Choroid plexus epithelial cell (primary cell): Measurements from ENCODE around the gene NFAT5.

Experiments
- DNase-seq: peaks from one replicate; pipeline ENCODE4 v3.0.0-alpha.2; 2010; ENCODE audit warnings: low read depth
- H3K4me3 ChIP-seq: 2 replicates; pipeline ENCODE4 v1.5.1; 2011; ENCODE audit warnings: low read depth, mild to moderate bottlenecking, control low read depth, low read length, moderate library complexity
- TF ChIP-seq, protein P1 (sequence below): conservative IDR thresholded peaks from 2 replicates; pipeline ENCODE4 v1.5.1; 2011; ENCODE audit warnings: low read depth, mild to moderate bottlenecking, control low read depth, inconsistent platforms, low read length, moderate library complexity

The NFAT5 gene

DNA sequence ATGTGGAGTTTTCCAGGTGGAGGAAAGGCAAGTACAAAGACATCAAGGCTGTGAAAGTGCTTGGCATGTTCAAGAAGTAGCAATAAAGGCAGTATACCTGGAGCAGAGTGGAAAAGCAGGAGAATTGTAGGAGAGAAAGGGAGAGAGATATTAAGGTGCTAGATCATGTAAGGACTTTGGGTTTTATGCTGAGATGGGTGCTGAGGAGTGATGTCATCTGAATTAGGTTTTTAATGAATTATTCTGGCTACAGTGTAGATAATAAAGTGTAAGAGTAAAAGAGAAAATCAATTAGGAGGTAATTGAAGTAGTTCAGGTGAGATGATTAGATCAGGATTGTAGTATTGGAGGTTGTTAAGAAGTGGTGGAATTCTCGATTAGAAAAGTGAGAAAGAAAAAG lies 34.0 kb downstream of the NFAT5 start:
- no peak overlapping the region for H3K4me3 ChIP-seq
- TF ChIP-seq, protein P1, sequence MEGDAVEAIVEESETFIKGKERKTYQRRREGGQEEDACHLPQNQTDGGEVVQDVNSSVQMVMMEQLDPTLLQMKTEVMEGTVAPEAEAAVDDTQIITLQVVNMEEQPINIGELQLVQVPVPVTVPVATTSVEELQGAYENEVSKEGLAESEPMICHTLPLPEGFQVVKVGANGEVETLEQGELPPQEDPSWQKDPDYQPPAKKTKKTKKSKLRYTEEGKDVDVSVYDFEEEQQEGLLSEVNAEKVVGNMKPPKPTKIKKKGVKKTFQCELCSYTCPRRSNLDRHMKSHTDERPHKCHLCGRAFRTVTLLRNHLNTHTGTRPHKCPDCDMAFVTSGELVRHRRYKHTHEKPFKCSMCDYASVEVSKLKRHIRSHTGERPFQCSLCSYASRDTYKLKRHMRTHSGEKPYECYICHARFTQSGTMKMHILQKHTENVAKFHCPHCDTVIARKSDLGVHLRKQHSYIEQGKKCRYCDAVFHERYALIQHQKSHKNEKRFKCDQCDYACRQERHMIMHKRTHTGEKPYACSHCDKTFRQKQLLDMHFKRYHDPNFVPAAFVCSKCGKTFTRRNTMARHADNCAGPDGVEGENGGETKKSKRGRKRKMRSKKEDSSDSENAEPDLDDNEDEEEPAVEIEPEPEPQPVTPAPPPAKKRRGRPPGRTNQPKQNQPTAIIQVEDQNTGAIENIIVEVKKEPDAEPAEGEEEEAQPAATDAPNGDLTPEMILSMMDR, result no peak
- DNase-seq, result no peak

DNA sequence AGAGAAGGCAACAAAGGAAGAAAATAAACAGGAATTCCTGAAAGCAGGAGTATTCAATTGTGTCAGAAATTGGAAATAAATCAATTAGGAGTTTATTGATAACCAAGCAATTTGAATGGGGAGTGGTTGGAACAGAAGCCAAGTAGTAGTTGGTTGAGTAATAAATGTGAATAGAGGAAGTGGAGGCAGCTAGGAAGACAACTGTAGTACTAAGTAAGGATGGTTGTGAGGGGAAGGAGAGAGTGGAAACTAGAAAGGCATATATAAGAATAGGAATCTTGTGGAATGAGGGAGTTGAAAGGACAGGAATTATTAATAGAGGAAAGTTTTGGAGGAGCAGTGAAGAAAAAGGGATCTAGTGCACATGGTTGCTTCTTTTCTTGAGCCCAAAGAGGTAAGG lies 34.4 kb downstream of the NFAT5 start:
- no peak for DNase-seq
- H3K4me3 ChIP-seq, result no peak overlapping the region
- TF ChIP-seq, protein P1, result no peak

DNA sequence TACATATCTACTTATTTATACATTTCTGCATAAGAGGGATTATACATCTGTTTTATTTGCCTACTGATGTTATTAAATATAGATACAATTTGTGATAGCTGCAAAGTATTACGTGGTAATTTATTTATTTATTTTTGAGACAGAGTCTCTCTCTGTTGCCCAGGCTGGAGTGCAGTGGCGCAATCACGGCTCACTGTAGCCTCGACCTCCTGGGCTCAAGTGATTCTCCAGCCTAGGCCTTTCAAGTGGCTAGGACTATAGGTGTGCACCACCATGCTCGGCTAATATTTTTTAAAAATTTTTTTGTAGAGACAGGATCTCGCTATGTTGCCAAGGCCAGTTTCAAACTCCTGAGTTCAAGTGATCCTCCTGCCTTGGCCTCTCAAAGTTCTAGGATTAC lies 35.5 kb downstream of the NFAT5 start:
- DNase-seq, result no peak
- no peak overlapping the region for H3K4me3 ChIP-seq
- TF ChIP-seq, protein P1, result no peak

DNA sequence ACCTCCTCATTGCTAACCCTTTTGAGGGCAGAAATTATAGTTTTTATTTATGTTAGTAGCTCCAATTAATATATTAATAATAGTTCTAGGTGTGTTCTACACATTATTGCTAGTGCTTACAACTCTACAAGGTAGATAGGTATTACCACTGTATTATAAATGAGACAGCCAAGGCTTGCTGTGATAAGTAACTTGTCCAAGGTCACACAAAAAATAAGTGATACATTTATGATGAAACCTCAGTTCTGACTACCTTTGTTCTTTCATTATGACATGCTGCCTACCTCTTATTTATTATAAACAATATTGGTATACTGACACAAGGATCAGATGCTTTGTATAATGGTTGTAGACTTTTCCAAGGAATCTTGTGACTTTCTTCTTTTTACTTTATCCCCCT lies 41.2 kb downstream of the NFAT5 start:
- TF ChIP-seq, protein P1, result no peak
- DNase-seq, result no peak

DNA sequence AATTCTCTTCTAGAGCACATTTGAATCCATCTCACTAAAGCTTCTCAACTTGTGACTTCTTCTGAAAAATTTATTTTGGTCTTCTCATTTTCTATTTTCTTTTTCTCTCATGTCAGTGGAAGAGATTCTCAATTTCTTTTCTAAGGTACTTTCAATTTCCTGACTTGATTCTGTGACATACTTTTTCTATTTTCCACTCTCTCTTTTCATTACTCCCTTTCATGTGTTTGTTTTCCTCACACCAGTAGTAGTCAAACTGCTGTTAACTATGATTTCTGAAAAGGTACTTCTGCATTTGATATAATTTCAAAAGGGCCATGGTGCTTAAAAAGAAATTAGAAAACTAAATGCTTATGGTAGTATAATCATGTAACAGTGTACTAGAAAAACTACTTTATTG lies 41.9 kb downstream of the NFAT5 start:
- H3K4me3 ChIP-seq, result no peak overlapping the region
- no peak for DNase-seq
- TF ChIP-seq, protein P1, result no peak

More for the DNA sequence above, 41.2 kb downstream of the NFAT5 start:
- H3K4me3 ChIP-seq, result no peak overlapping the region

DNA sequence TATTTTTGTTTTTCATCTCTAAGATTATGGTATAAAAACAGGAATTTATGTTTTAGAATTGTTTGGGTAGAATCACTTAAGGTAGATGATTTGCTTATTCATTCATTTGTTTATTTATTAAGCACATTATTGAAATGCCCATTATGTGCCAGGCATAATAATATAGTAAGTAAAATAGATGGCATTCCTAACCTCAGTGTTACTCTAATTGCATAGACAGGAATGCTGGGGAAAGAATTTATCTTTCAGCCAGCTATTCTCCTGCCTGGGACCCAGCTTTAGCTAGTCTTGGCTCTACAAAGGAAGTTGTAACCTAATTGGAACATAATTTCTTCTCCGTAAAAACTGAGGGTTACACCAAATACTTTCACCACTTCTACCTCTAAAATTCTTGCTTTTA lies 44.6 kb downstream of the NFAT5 start:
- TF ChIP-seq, protein P1, result no peak
- DNase-seq, result peak; percentile 18
- H3K4me3 ChIP-seq, result no peak overlapping the region

DNA sequence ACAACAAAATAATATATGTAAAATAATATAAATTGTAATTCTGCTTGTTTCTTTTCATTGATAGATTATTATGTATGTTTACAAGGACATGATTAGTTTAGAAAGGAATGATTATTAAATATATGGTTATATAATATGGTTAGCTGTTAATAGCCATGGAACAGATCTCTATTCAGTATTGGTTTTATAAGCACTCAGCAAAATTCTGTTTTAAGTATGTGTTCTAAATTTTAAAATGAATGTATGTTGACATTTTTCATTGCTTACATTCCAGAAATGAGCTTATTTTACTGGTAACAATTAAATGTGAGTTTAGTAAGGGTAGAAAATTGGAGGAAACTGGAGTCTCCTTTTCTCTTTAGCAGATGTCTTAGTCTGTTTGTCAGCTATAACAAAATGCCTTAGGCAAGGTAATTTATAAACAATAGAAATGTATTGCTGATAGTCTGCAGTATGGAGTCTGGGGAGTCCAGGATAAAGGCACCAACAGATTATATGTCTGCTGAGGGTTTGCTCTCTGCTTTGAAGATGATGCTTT lies 45.4 kb downstream of the NFAT5 start:
- TF ChIP-seq, protein P1, result no peak
- DNase-seq, result no peak
- H3K4me3 ChIP-seq, result no peak overlapping the region
